Suppressor macrophage treated with lipopolysaccharide for 4 hours (primary cell): Measurements from ENCODE around the gene MAD2L1BP.
"Not testable (repeated sequence)": the region's sequence is repeated elsewhere in the genome, so short reads cannot be mapped to it uniquely, and the experiment has no call there.

Source experiments
- DNase-seq: peaks from one replicate; pipeline ENCODE4 v3.0.0-alpha.2; 2020

MAD2L1BP gene

GRCh38 chr6:43627008-43627825 lies 8.4 kb upstream of the MAD2L1BP start:
- peak; percentile 98 for DNase-seq

GRCh38 chr6:43628393-43629103 lies 7.1 kb upstream of the MAD2L1BP start:
- peak; percentile 35 for DNase-seq

GRCh38 chr6:43629104-43629504 lies 6.5 kb upstream of the MAD2L1BP start, which contains the start of gene GTPBP2:
Gene GTPBP2 (minus strand): TSS chr6:43629264. CDS start chr6:43629162, 102 bp downstream.
- DNase-seq = peak; percentile 100

- peak; percentile 99 for DNase-seq
Measured at GRCh38 chr6:43629505-43630300, 5.9 kb upstream of the MAD2L1BP start.

- DNase-seq = no peak
Measured at GRCh38 chr6:43630980-43631619, 4.5 kb upstream of the MAD2L1BP start.

GRCh38 chr6:43633002-43633401 lies 2.6 kb upstream of the MAD2L1BP start:
- not testable (repeated sequence) for DNase-seq

GRCh38 chr6:43634702-43635303 lies 837 bp upstream of the MAD2L1BP start:
- no peak for DNase-seq

GRCh38 chr6:43636308-43636659 lies 644 bp downstream of the MAD2L1BP start:
- peak; percentile 12 for DNase-seq

GRCh38 chr6:43639984-43640800 lies 4.6 kb downstream of the MAD2L1BP start:
- DNase-seq = peak; percentile 62

- DNase-seq = peak; percentile 66
Measured at GRCh38 chr6:43644940-43645612, 9.4 kb downstream of the MAD2L1BP start, which contains the start of gene RSPH9. Gene RSPH9 (plus strand): TSS chr6:43645036. CDS start chr6:43645099, 63 bp downstream.

- DNase-seq = no peak
Measured at GRCh38 chr6:43645613-43645964, 9.9 kb downstream of the MAD2L1BP start.

- no peak for DNase-seq
Measured at GRCh38 chr6:43647613-43648012, 12.0 kb downstream of the MAD2L1BP start.

- no peak for DNase-seq
Measured at GRCh38 chr6:43648248-43648647, 12.6 kb downstream of the MAD2L1BP start.

GRCh38 chr6:43652822-43653221 lies 17.2 kb downstream of the MAD2L1BP start:
- not testable (repeated sequence) for DNase-seq

GRCh38 chr6:43657221-43657802 lies 21.7 kb downstream of the MAD2L1BP start:
- DNase-seq = no peak

GRCh38 chr6:43658161-43658560 lies 22.5 kb downstream of the MAD2L1BP start:
- no peak for DNase-seq

GRCh38 chr6:43662948-43663347 lies 27.3 kb downstream of the MAD2L1BP start:
- not testable (repeated sequence) for DNase-seq

- no peak for DNase-seq
Measured at GRCh38 chr6:43665376-43665775, 29.7 kb downstream of the MAD2L1BP start.

GRCh38 chr6:43666196-43666920 lies 30.7 kb downstream of the MAD2L1BP start:
- DNase-seq = no peak
